HG03139 (cell line): ENCODE results near the gene CREB3L2.

Experiments
- ATAC-seq: cut with Tn5 transposase; IDR thresholded peaks from one replicate; pipeline ENCODE4 v1.9.1; 2021; ENCODE audit not compliant: unreplicated experiment

The CREB3L2 gene

GRCh38 chr7:137878333-137878961 lies 123.4 kb downstream of the CREB3L2 start:
- no peak for ATAC-seq

- ATAC-seq, result no peak
Observed at GRCh38 chr7:137877027-137877675, 124.7 kb downstream of the CREB3L2 start.

GRCh38 chr7:137875746-137876145 lies 126.1 kb downstream of the CREB3L2 start:
- no peak for ATAC-seq

- ATAC-seq, result no peak
Observed at GRCh38 chr7:137873979-137874777, 127.7 kb downstream of the CREB3L2 start.

- no peak for ATAC-seq
Observed at GRCh38 chr7:137873524-137873923, 128.4 kb downstream of the CREB3L2 start.

GRCh38 chr7:137871170-137871915 lies 130.5 kb downstream of the CREB3L2 start:
- ATAC-seq, result no peak

GRCh38 chr7:137870684-137871083 lies 131.2 kb downstream of the CREB3L2 start:
- no peak for ATAC-seq

- no peak for ATAC-seq
Observed at GRCh38 chr7:137870078-137870477, 131.8 kb downstream of the CREB3L2 start.

GRCh38 chr7:137869260-137869659 lies 132.6 kb downstream of the CREB3L2 start:
- ATAC-seq, result no peak

GRCh38 chr7:137867289-137867688 lies 134.6 kb downstream of the CREB3L2 start:
- ATAC-seq, result no peak

- ATAC-seq, result no peak
Observed at GRCh38 chr7:137865764-137866163, 136.1 kb downstream of the CREB3L2 start.

- no peak for ATAC-seq
Observed at GRCh38 chr7:137862964-137863363, 138.9 kb downstream of the CREB3L2 start.

GRCh38 chr7:137862358-137862757 lies 139.5 kb downstream of the CREB3L2 start:
- ATAC-seq, result no peak

GRCh38 chr7:137860542-137860941 lies 141.3 kb downstream of the CREB3L2 start:
- no peak for ATAC-seq

GRCh38 chr7:137853053-137853452 lies 148.8 kb downstream of the CREB3L2 start:
- ATAC-seq, result no peak

GRCh38 chr7:137852108-137852507 lies 149.8 kb downstream of the CREB3L2 start:
- no peak for ATAC-seq

- ATAC-seq, result no peak
Observed at GRCh38 chr7:137850972-137851945, 150.6 kb downstream of the CREB3L2 start.

GRCh38 chr7:137850571-137850970 lies 151.3 kb downstream of the CREB3L2 start:
- ATAC-seq, result no peak

GRCh38 chr7:137848095-137848494 lies 153.8 kb downstream of the CREB3L2 start:
- no peak for ATAC-seq

GRCh38 chr7:137847568-137848050 lies 154.3 kb downstream of the CREB3L2 start:
- no peak for ATAC-seq
